Stimulated activated CD8-positive, alpha-beta memory T cell treated with anti-CD3 and anti-CD28 coated beads, Interleukin-12 subunit alpha, Interleukin-12 subunit beta, amount 100 ng/mL, for 24 hours (primary cell): Measurements from ENCODE around the gene ADAP1.
"Not testable (repeated sequence)": the region's sequence is repeated elsewhere in the genome, so short reads cannot be mapped to it uniquely, and the experiment has no call there.

Source experiments
- DNase-seq: peaks from one replicate; pipeline ENCODE4 v3.0.0-alpha.2; 2020; ENCODE audit errors: extremely low read depth

The ADAP1 gene

GRCh38 chr7:909358-910329 is 44.8 kb downstream of the ADAP1 start:
- no peak for DNase-seq

GRCh38 chr7:908591-909357 is 45.7 kb downstream of the ADAP1 start:
- not testable (repeated sequence) for DNase-seq

- DNase-seq: no peak
These were observed 46.3 kb downstream of the ADAP1 start for GRCh38 chr7:908159-908581.

- no peak for DNase-seq
These were observed 47.1 kb downstream of the ADAP1 start for GRCh38 chr7:907158-907980.

GRCh38 chr7:906776-907157 is 47.7 kb downstream of the ADAP1 start:
- DNase-seq: no peak

- DNase-seq: no peak
These were observed 49.6 kb downstream of the ADAP1 start for GRCh38 chr7:904847-905246.

GRCh38 chr7:903921-904755 is 50.3 kb downstream of the ADAP1 start:
- no peak for DNase-seq

GRCh38 chr7:902996-903395 is 51.5 kb downstream of the ADAP1 start:
- no peak for DNase-seq

GRCh38 chr7:901388-902154 is 52.9 kb downstream of the ADAP1 start:
- no peak for DNase-seq

- DNase-seq: no peak
These were observed 53.5 kb downstream of the ADAP1 start for GRCh38 chr7:901041-901387.

- DNase-seq: no peak
These were observed 54.0 kb downstream of the ADAP1 start for GRCh38 chr7:900331-901040.

GRCh38 chr7:899806-900205 is 54.7 kb downstream of the ADAP1 start:
- DNase-seq: no peak

- no peak for DNase-seq
These were observed 55.4 kb downstream of the ADAP1 start for GRCh38 chr7:898855-899681.

GRCh38 chr7:898460-898854 is 56.0 kb downstream of the ADAP1 start:
- DNase-seq: no peak

- DNase-seq: no peak
These were observed 56.6 kb downstream of the ADAP1 start for GRCh38 chr7:897771-898376.

- DNase-seq: no peak
These were observed 57.4 kb downstream of the ADAP1 start for GRCh38 chr7:897086-897485.

- DNase-seq: no peak
These were observed 58.0 kb downstream of the ADAP1 start for GRCh38 chr7:896346-897075.
